KOPT-K1 (cell line): Measurements from ENCODE around the gene RPS28.
A peak's percentile ranks its signal among the peaks of the same experiment; 100 is the strongest.
"Not testable (repeated sequence)": the region's sequence is repeated elsewhere in the genome, so short reads cannot be mapped to it uniquely, and the experiment has no call there.

Source experiments
- H3K27ac ChIP-seq: fragments of 200-600 bp; sonication (generic); 2 replicates; pipeline ENCODE4 v1.5.1; 2016; ENCODE audit warnings: antibody characterized with exemption, mild to moderate bottlenecking, low read depth, low read length; ENCODE audit not compliant: poor library complexity, severe bottlenecking
- H3K36me3 ChIP-seq: fragments of 200-600 bp; sonication (generic); 2 replicates; pipeline ENCODE4 v1.5.1; 2017; ENCODE audit warnings: antibody characterized with exemption, mild to moderate bottlenecking, low read length, moderate library complexity; ENCODE audit not compliant: insufficient read depth
- H3K9me3 ChIP-seq: fragments of 200-600 bp; sonication (generic); 2 replicates; pipeline ENCODE4 v1.5.1; 2017; ENCODE audit warnings: antibody characterized with exemption, low read length, mild to moderate bottlenecking; ENCODE audit not compliant: insufficient read depth, poor library complexity, severe bottlenecking

Gene RPS28

GRCh38 chr19:8311461-8312260 lies 9.6 kb upstream of the RPS28 start:
- no peak overlapping the region for H3K27ac ChIP-seq
- H3K36me3 ChIP-seq: peaks cover 74% of the 10 kb centered on the region
- no peaks in the 10 kb centered on the region for H3K9me3 ChIP-seq

GRCh38 chr19:8314981-8315640 lies 6.2 kb upstream of the RPS28 start:
- H3K27ac ChIP-seq, H3K9me3 ChIP-seq: not testable (repeated sequence)
- peaks cover 71% of the 10 kb centered on the region for H3K36me3 ChIP-seq

GRCh38 chr19:8316351-8317125 lies 4.8 kb upstream of the RPS28 start:
- Histone ChIP-seq H3K36me3 (peaks cover 57% of the 10 kb centered on the region), H3K27ac (peak overlapping the region; percentile 26), H3K9me3 (no peaks in the 10 kb centered on the region)

GRCh38 chr19:8318835-8319234 lies 2.5 kb upstream of the RPS28 start:
- H3K27ac ChIP-seq, H3K9me3 ChIP-seq: not testable (repeated sequence)
- H3K36me3 ChIP-seq: peaks cover 54% of the 10 kb centered on the region

- Histone ChIP-seq H3K27ac (peak overlapping the region; percentile 94), H3K9me3 (no peaks in the 10 kb centered on the region), H3K36me3 (peaks cover 56% of the 10 kb centered on the region)
Observed at GRCh38 chr19:8319807-8320520, 1.3 kb upstream of the RPS28 start.

DNA sequence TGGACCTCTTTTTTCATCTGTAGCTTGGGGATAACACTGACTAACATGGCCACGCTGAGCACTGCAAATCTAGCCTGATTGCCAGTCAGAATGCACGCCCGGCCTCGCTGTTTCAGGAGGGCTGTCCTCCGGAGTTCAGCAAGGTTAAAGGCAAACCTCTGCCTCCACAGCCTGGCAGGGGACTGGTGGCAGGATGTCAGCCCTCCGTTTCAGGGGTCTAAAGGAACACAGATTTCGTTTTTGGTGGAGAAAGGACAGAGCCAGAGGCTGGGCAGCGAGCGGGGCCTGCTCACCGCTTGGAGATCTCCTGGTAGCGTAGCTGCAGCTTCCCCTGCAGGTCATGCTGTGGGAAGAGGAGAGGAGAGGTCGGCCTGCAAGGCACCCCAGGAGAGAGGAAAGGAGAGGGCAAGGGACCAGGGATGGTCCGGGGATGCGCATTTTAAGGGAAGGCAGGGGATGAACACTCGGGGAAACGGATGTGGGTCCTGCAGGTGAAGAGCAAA lies 681 bp upstream of the RPS28 start:
- H3K27ac ChIP-seq: peak overlapping the region; percentile 94
- H3K36me3 ChIP-seq: peaks cover 49% of the 10 kb centered on the region
- no peaks in the 10 kb centered on the region for H3K9me3 ChIP-seq

GRCh38 chr19:8321986-8322637 lies 816 bp downstream of the RPS28 start:
- Histone ChIP-seq H3K27ac (peak overlapping the region; percentile 94), H3K36me3 (peaks cover 34% of the 10 kb centered on the region), H3K9me3 (no peaks in the 10 kb centered on the region)

DNA sequence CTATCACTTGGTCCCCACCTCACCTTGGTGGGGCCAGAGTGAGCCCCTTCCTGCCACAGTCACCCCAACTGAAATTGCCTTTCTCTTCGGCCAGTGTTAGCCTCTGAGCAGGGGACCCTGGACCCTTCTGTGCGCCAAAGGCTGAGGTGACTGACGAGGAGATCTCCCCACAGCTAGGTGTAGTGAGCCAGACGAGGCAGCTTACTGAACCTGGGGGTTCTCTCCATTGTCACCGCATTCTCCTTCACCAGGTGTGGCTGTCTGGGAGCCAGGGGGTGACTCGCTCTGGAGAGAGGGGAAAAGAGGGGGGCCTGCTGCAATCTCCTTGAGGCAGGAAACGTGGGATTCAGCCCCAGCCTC lies 1.3 kb downstream of the RPS28 start:
- H3K9me3 ChIP-seq: no peaks in the 10 kb centered on the region
- H3K27ac ChIP-seq: peak overlapping the region; percentile 94
- H3K36me3 ChIP-seq: peaks cover 31% of the 10 kb centered on the region

- Histone ChIP-seq H3K36me3 (peaks cover 31% of the 10 kb centered on the region), H3K9me3 (no peaks in the 10 kb centered on the region), H3K27ac (no peak overlapping the region)
Observed at GRCh38 chr19:8323781-8324185, 2.5 kb downstream of the RPS28 start.

GRCh38 chr19:8324186-8325050 lies 3.1 kb downstream of the RPS28 start:
- no peaks in the 10 kb centered on the region for H3K9me3 ChIP-seq
- no peak overlapping the region for H3K27ac ChIP-seq
- peaks cover 31% of the 10 kb centered on the region for H3K36me3 ChIP-seq

DNA sequence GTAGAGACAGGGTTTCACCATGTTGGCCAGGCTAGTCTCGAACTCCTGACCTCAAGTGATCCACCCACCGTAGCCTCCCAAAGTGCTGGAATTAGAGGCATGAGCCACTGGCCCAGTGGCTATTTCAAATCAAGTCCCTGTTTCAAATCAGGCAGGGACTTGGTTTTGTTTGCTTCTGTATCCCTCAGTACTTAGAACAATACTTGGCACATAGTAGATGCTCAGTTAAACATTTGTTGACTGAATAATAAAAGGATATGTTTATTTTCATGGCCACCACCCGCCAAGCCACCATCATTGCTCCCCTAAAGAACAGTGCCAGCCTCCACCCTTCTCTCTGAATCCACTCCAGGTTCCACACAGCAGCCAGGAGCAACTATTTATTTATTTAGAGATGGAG lies 4.2 kb downstream of the RPS28 start:
- H3K36me3 ChIP-seq: peaks cover 31% of the 10 kb centered on the region
- H3K27ac ChIP-seq: no peak overlapping the region
- no peaks in the 10 kb centered on the region for H3K9me3 ChIP-seq

DNA sequence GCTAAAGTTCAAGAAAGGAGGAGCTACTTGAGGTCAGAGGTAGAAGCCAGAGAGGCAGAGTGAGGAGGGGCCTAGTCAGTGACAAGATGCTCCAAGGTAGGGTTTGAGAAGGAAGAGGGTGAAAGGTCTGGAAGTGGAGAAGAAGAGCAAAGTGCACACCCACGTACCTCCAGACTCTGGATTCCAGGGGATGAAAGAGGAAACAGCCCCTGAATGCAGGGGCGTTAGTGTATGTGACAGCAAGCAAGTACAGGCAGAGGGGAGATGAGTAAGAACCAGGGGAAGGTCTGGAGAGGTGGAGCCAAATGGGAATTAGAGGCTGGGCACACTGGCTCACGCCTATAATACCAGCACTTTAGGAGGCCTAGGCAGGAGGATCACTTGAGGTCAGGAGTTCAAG lies 8.7 kb downstream of the RPS28 start:
- Histone ChIP-seq H3K36me3 (no peaks in the 10 kb centered on the region), H3K27ac (no peak overlapping the region), H3K9me3 (no peaks in the 10 kb centered on the region)

GRCh38 chr19:8331263-8331845 lies 10.1 kb downstream of the RPS28 start:
- H3K27ac ChIP-seq: no peak overlapping the region
- H3K9me3 ChIP-seq: no peaks in the 10 kb centered on the region
- H3K36me3 ChIP-seq: no peaks in the 10 kb centered on the region
